Hematopoietic multipotent progenitor cell treated with erythropoietin and hydrocortisone succinate and interleukin-3 and kit ligand, for 15 days (in vitro differentiated cells): ENCODE results near the gene C1orf167.

Experiments
- DNase-seq: peaks from one replicate; pipeline ENCODE4 v3.0.0-alpha.2; 2015; ENCODE audit warnings: low spot score

Gene C1orf167

GRCh38 chr1:11764519-11764918 is 2.5 kb downstream of the C1orf167 start:
- DNase-seq, result no peak

- DNase-seq, result no peak
Observed at GRCh38 chr1:11765661-11766428, 3.9 kb downstream of the C1orf167 start.

GRCh38 chr1:11766429-11766776 is 4.4 kb downstream of the C1orf167 start:
- DNase-seq, result no peak

- DNase-seq, result no peak
Observed at GRCh38 chr1:11767922-11768704, 6.1 kb downstream of the C1orf167 start.

GRCh38 chr1:11768821-11769220 is 6.8 kb downstream of the C1orf167 start:
- DNase-seq, result no peak

GRCh38 chr1:11769274-11769673 is 7.3 kb downstream of the C1orf167 start:
- no peak for DNase-seq

- no peak for DNase-seq
Observed at GRCh38 chr1:11770011-11770410, 8.0 kb downstream of the C1orf167 start.

- no peak for DNase-seq
Observed at GRCh38 chr1:11771481-11772043, 9.6 kb downstream of the C1orf167 start.

- DNase-seq, result no peak
Observed at GRCh38 chr1:11772458-11772857, 10.5 kb downstream of the C1orf167 start.

- no peak for DNase-seq
Observed at GRCh38 chr1:11774753-11775152, 12.8 kb downstream of the C1orf167 start.

GRCh38 chr1:11777658-11778322 is 15.8 kb downstream of the C1orf167 start:
- no peak for DNase-seq

- DNase-seq, result no peak
Observed at GRCh38 chr1:11778336-11778735, 16.3 kb downstream of the C1orf167 start.

- DNase-seq, result no peak
Observed at GRCh38 chr1:11778844-11779623, 17.0 kb downstream of the C1orf167 start.

GRCh38 chr1:11779715-11780379 is 17.9 kb downstream of the C1orf167 start:
- DNase-seq, result no peak

GRCh38 chr1:11780380-11781147 is 18.6 kb downstream of the C1orf167 start:
- no peak for DNase-seq

- no peak for DNase-seq
Observed at GRCh38 chr1:11781297-11781696, 19.3 kb downstream of the C1orf167 start.

GRCh38 chr1:11782127-11782708 is 20.2 kb downstream of the C1orf167 start:
- no peak for DNase-seq

GRCh38 chr1:11783556-11783955 is 21.6 kb downstream of the C1orf167 start:
- no peak for DNase-seq

GRCh38 chr1:11784256-11784992 is 22.4 kb downstream of the C1orf167 start:
- no peak for DNase-seq
